HG02678 (cell line): Measurements from ENCODE around the gene NECTIN1.

ENCODE experiments used
- ATAC-seq: cut with Tn5 transposase; IDR thresholded peaks from one replicate; pipeline ENCODE4 v1.9.1; 2021; ENCODE audit warnings: mild to moderate bottlenecking, moderate library complexity; ENCODE audit not compliant: unreplicated experiment

NECTIN1 gene

GRCh38 chr11:119713359-119714040 lies 15.5 kb downstream of the NECTIN1 start:
- no peak for ATAC-seq

GRCh38 chr11:119712459-119713358 lies 16.3 kb downstream of the NECTIN1 start:
- ATAC-seq = no peak

GRCh38 chr11:119712006-119712405 lies 17.0 kb downstream of the NECTIN1 start:
- ATAC-seq = no peak

GRCh38 chr11:119711476-119711875 lies 17.5 kb downstream of the NECTIN1 start:
- no peak for ATAC-seq

- ATAC-seq = no peak
These were observed 18.6 kb downstream of the NECTIN1 start for GRCh38 chr11:119710417-119710816.

GRCh38 chr11:119709638-119710346 lies 19.2 kb downstream of the NECTIN1 start:
- no peak for ATAC-seq

GRCh38 chr11:119709171-119709570 lies 19.8 kb downstream of the NECTIN1 start:
- ATAC-seq = no peak

GRCh38 chr11:119708384-119708783 lies 20.6 kb downstream of the NECTIN1 start:
- no peak for ATAC-seq

GRCh38 chr11:119706887-119707286 lies 22.1 kb downstream of the NECTIN1 start:
- ATAC-seq = no peak

GRCh38 chr11:119706029-119706428 lies 23.0 kb downstream of the NECTIN1 start:
- no peak for ATAC-seq

GRCh38 chr11:119705362-119705761 lies 23.6 kb downstream of the NECTIN1 start:
- no peak for ATAC-seq

GRCh38 chr11:119704849-119705248 lies 24.2 kb downstream of the NECTIN1 start:
- no peak for ATAC-seq

- no peak for ATAC-seq
These were observed 27.1 kb downstream of the NECTIN1 start for GRCh38 chr11:119701591-119702549.

- ATAC-seq = no peak
These were observed 28.3 kb downstream of the NECTIN1 start for GRCh38 chr11:119700536-119701346.

GRCh38 chr11:119700030-119700429 lies 29.0 kb downstream of the NECTIN1 start:
- no peak for ATAC-seq

- ATAC-seq = no peak
These were observed 29.8 kb downstream of the NECTIN1 start for GRCh38 chr11:119699227-119699626.

- ATAC-seq = no peak
These were observed 31.1 kb downstream of the NECTIN1 start for GRCh38 chr11:119697882-119698281.

- ATAC-seq = no peak
These were observed 31.6 kb downstream of the NECTIN1 start for GRCh38 chr11:119697445-119697844.

- no peak for ATAC-seq
These were observed 32.4 kb downstream of the NECTIN1 start for GRCh38 chr11:119696378-119697222.
